Medulla oblongata (tissue), 1 donor: ENCODE data around the gene ABCA12.

Experiments used
- DNase-seq: peaks from one replicate; pipeline ENCODE4 v3.0.0-alpha.2; 2015; ENCODE audit errors: extremely low spot score

Gene ABCA12

GRCh38 chr2:215137329-215137686, 1.1 kb downstream of the ABCA12 start:
- no peak for DNase-seq

GRCh38 chr2:215136669-215137328, 1.6 kb downstream of the ABCA12 start:
- no peak for DNase-seq

- DNase-seq = no peak
These were observed 18.0 kb downstream of the ABCA12 start for GRCh38 chr2:215120401-215120800.

- no peak for DNase-seq
These were observed 18.6 kb downstream of the ABCA12 start for GRCh38 chr2:215119847-215120246.

GRCh38 chr2:215110918-215111317, 27.5 kb downstream of the ABCA12 start:
- no peak for DNase-seq

- no peak for DNase-seq
These were observed 31.0 kb downstream of the ABCA12 start for GRCh38 chr2:215107216-215108056.

- DNase-seq = no peak
These were observed 32.6 kb downstream of the ABCA12 start for GRCh38 chr2:215105607-215106354.

GRCh38 chr2:215104226-215104625, 34.2 kb downstream of the ABCA12 start:
- DNase-seq = no peak

GRCh38 chr2:215098875-215099274, 39.6 kb downstream of the ABCA12 start:
- DNase-seq = no peak

- DNase-seq = no peak
These were observed 54.3 kb downstream of the ABCA12 start for GRCh38 chr2:215084080-215084479.

GRCh38 chr2:215083146-215083545, 55.3 kb downstream of the ABCA12 start:
- DNase-seq = no peak

- DNase-seq = no peak
These were observed 56.0 kb downstream of the ABCA12 start for GRCh38 chr2:215082446-215082845.

- DNase-seq = no peak
These were observed 57.9 kb downstream of the ABCA12 start for GRCh38 chr2:215080545-215080944.

GRCh38 chr2:215071676-215072075, 66.8 kb downstream of the ABCA12 start:
- DNase-seq = no peak

- no peak for DNase-seq
These were observed 70.0 kb downstream of the ABCA12 start for GRCh38 chr2:215068399-215068798.

- no peak for DNase-seq
These were observed 72.3 kb downstream of the ABCA12 start for GRCh38 chr2:215066124-215066523.

GRCh38 chr2:215063526-215063925, 74.9 kb downstream of the ABCA12 start:
- no peak for DNase-seq

GRCh38 chr2:215060861-215061536, 77.4 kb downstream of the ABCA12 start:
- peak; percentile 6 for DNase-seq

GRCh38 chr2:215059724-215060123, 78.7 kb downstream of the ABCA12 start:
- DNase-seq = no peak

- no peak for DNase-seq
These were observed 82.5 kb downstream of the ABCA12 start for GRCh38 chr2:215055891-215056290.

GRCh38 chr2:215052810-215053209, 85.6 kb downstream of the ABCA12 start:
- DNase-seq = no peak

GRCh38 chr2:215052404-215052803, 86.0 kb downstream of the ABCA12 start:
- no peak for DNase-seq
